Measurements from ENCODE around the gene EDNRA. TPM values are rescaled to one million over a fixed set of nuclear protein-coding genes. Genes with fewer than 3 reads are reported as not detected.

The EDNRA gene
- total RNA-seq, 1 donor from 2014 or later = 28.3 TPM

- intact Hi-C loops (cut with DNase I) = no loop called here
- Histone ChIP-seq H3K4me1 (no peaks in the 10 kb centered on the region), H3K4me3 (no peak overlapping the region), H3K27ac (no peak overlapping the region), H3K9me3 (peaks cover 8% of the 10 kb centered on the region), H3K36me3 (no peaks in the 10 kb centered on the region), H3K27me3 (no peaks in the 10 kb centered on the region)
- ATAC-seq = no peak
- TF ChIP-seq, protein P1, sequence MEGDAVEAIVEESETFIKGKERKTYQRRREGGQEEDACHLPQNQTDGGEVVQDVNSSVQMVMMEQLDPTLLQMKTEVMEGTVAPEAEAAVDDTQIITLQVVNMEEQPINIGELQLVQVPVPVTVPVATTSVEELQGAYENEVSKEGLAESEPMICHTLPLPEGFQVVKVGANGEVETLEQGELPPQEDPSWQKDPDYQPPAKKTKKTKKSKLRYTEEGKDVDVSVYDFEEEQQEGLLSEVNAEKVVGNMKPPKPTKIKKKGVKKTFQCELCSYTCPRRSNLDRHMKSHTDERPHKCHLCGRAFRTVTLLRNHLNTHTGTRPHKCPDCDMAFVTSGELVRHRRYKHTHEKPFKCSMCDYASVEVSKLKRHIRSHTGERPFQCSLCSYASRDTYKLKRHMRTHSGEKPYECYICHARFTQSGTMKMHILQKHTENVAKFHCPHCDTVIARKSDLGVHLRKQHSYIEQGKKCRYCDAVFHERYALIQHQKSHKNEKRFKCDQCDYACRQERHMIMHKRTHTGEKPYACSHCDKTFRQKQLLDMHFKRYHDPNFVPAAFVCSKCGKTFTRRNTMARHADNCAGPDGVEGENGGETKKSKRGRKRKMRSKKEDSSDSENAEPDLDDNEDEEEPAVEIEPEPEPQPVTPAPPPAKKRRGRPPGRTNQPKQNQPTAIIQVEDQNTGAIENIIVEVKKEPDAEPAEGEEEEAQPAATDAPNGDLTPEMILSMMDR (IDR thresholded peaks at IDR 0.05) = no peak
- no peak for DNase-seq
These were observed 19.7 kb upstream of the EDNRA start for GRCh38 chr4:147461161-147461560.

DNA sequence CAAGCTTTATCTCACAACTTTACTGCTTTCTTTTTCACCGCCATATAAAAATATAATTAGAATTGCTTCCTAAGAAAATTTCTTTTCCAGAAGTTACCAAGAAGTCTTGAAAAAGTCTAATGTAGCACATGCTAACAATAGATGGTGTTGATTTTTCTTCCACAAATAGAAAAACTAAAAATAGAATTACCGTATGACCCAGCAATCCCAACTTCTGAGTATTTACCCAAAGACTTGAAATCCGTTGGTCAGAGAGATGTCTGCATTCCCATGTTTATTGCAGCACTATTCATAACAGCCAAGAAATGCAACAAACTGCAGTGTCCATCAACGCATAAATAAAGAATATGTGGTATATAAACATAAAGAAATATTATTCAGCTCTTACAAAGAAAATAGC, 17.8 kb upstream of the EDNRA start:
- ATAC-seq (no peak), DNase-seq (no peak)
- no peak overlapping the region for H3K27ac ChIP-seq
- H3K27me3 ChIP-seq = no peaks in the 10 kb centered on the region
- H3K4me1 ChIP-seq = no peaks in the 10 kb centered on the region
- TF ChIP-seq, protein P1 (IDR thresholded peaks at IDR 0.05) = no peak
- intact Hi-C loops (cut with DNase I) = no loop called here
- H3K9me3 ChIP-seq = peaks cover 8% of the 10 kb centered on the region
- H3K4me3 ChIP-seq = no peak overlapping the region
- no peaks in the 10 kb centered on the region for H3K36me3 ChIP-seq

DNA sequence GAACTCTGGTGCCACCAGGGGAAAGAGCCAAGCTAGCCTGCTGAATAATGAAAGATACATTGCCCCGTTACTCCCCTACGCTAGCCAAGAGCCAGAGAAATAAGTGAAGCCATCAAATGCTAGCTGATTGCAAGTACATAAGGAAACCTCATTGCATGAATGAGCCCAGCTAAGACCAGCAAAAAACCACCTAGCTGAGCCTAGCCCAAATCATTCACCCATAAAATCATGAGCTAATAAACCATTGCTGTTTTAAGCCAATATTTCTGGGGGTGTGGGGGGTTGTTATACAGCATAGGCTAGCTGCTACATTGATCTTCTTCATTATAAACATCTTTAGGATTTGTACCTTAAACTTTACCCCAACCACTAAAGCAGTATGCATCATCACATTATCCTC, 15.4 kb upstream of the EDNRA start:
- no peak overlapping the region for H3K27ac ChIP-seq
- ATAC-seq (no peak), DNase-seq (no peak)
- no peaks in the 10 kb centered on the region for H3K36me3 ChIP-seq
- TF ChIP-seq, protein P1 (IDR thresholded peaks at IDR 0.05) = no peak
- intact Hi-C loops (cut with DNase I) = no loop called here
- H3K4me1 ChIP-seq = no peaks in the 10 kb centered on the region
- no peaks in the 10 kb centered on the region for H3K27me3 ChIP-seq
- no peak overlapping the region for H3K4me3 ChIP-seq
- H3K9me3 ChIP-seq = peaks cover 8% of the 10 kb centered on the region

DNA sequence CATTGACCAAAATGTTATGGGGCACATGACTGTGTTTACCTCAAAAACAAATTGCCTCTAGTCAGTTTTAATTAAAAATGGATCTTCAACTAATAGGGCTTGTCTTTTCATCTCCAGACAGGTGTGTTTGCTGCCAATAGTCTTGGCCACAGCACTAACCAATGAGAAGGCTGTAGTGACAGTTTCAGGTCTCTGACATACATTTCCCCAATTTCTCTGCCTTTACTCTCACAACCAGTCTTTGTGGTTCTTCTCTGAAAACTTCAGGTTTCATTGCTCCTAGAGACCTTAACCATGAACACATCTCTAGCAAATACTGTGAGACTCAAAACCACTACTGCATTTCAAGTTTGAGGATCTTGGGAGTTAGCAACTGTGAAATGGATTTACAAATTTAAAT, 3.5 kb upstream of the EDNRA start:
- no peak overlapping the region for H3K4me3 ChIP-seq
- H3K4me1 ChIP-seq = no peaks in the 10 kb centered on the region
- H3K27me3 ChIP-seq = peaks cover 4% of the 10 kb centered on the region
- DNase-seq (no peak), ATAC-seq (no peak)
- TF ChIP-seq, protein P1 (IDR thresholded peaks at IDR 0.05) = no peak
- no peaks in the 10 kb centered on the region for H3K9me3 ChIP-seq
- intact Hi-C loops (cut with DNase I) = no loop called here
- H3K36me3 ChIP-seq = no peaks in the 10 kb centered on the region
- H3K27ac ChIP-seq = no peak overlapping the region

GRCh38 chr4:147479376-147479775, 1.5 kb upstream of the EDNRA start:
- Histone ChIP-seq H3K4me3 (no peak overlapping the region), H3K27ac (no peak overlapping the region), H3K27me3 (peaks cover 4% of the 10 kb centered on the region), H3K36me3 (no peaks in the 10 kb centered on the region), H3K9me3 (no peaks in the 10 kb centered on the region), H3K4me1 (no peaks in the 10 kb centered on the region)
- DNase-seq (no peak), ATAC-seq (no peak)
- TF ChIP-seq, protein P1 (IDR thresholded peaks at IDR 0.05) = no peak
- intact Hi-C loops (cut with DNase I) = no loop called here

DNA sequence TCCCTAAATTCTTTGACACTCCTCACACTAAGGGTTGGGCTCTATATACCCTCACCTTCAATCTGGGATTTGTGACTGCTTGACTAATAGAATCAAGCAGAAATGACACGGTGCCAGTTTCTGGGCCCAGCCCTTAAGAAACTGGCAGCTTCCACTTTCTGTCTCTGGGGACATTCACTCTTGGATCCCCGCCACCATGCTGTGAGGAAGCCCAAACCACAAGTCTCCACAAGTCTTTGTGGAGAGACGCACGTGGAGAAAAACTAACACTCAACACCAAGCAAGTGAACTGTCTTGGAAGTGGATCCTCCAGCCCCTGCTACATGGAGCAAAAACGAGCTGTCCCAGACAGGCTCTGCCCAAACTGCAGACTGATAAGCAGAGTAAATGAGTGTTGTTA, 1.1 kb upstream of the EDNRA start:
- ATAC-seq = no peak
- peak overlapping the region; percentile 58 for H3K4me3 ChIP-seq
- TF ChIP-seq, protein P1 (IDR thresholded peaks at IDR 0.05) = no peak
- intact Hi-C loops (cut with DNase I) = no loop called here
- no peak for DNase-seq
- H3K9me3 ChIP-seq = no peaks in the 10 kb centered on the region
- no peaks in the 10 kb centered on the region for H3K36me3 ChIP-seq
- peaks cover 4% of the 10 kb centered on the region for H3K27me3 ChIP-seq
- peak overlapping the region; percentile 75 for H3K27ac ChIP-seq
- no peaks in the 10 kb centered on the region for H3K4me1 ChIP-seq
